GM18517 (cell line): ENCODE measurements around the gene MAP2K5.

Source experiments
- ATAC-seq: cut with Tn5 transposase; IDR thresholded peaks from one replicate; pipeline ENCODE4 v1.9.1; 2021; ENCODE audit warnings: mild to moderate bottlenecking, moderate library complexity; ENCODE audit not compliant: unreplicated experiment

The MAP2K5 gene

DNA sequence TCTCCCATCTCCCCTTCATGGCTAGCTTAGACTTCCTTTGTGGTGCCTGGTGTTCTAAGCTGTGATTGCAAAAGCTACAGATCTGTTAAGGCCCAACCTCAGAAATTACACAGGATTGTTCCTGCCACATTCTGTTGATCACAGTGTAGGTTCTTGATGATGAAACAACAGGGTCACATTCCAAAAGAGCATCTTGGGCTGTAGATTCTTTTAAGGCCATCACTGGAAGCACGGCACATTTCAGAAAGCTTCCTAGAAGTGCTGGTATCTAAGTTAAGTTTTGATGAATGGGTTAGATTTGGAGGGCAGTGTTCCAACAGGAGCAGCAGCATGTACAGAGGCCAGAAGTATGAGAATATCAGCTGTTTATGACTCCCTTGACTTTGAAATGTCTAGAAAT, 175.3 kb downstream of the MAP2K5 start:
- ATAC-seq: no peak

DNA sequence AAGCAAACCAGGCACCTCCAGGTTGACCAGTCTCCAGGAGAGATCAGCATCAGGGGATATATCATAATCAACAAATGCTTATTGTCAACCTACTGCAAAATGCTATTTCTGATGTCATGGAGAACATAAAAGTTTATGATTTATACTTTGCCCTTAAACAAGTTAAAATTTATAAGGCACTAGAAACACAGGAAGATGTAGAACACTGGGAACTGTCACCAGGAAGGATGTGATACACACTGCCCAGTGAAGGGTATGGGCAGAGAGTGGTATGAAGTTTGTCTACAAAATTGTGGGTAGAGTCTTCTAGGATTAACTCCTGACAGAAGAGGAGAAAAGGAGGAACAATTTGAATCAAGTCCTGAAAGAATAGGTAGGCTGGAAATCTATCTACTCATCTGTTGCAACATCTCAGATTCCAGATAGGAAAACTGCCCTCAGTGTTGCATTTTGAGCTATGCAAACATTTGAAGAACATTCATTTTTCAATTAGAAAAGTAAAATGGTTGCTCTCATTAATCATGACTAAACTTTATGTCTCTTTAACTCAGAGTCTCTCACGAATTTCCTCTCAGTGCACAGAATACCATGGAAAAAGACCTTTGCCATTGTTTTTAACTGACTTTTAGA, 176.9 kb downstream of the MAP2K5 start:
- no peak for ATAC-seq

- no peak for ATAC-seq
These were observed 178.2 kb downstream of the MAP2K5 start for GRCh38 chr15:67720556-67721175.

DNA sequence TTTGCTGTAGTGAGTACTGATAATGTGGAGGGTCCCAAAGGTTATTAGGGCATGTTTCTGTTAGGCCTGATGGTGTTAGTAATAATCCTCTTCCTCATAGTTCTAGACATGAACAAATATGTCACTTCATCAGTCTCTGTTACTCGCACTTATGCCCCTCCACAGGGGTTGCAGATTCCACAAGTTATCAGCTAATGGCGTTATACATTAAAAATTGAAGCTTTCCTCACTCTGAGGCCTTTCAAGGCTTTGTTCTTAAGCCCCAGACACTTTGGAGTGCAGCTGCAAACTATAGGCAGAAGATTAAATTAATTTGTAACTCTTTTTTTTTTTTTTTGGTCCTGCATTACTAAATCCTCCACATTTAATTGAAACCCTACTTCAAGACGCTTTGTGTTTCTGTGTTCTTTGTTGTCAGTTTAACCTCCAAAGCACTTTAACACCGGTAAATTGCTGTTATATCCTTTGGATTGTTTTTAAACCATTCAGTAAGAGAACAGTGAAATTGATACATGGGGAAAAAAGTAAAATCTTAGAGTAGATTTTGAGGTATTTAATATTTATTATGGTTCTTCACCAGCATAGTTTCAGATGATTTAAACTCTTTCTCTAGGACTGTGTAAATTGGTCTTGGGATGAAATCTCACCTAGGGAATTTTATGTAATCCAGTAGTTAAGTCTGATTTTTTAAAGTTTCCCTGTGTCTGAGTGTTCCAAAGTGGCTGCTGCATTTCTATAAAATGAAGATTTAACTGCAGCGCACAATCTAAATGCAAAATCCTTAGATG, 179.7 kb downstream of the MAP2K5 start:
- no peak for ATAC-seq

- no peak for ATAC-seq
These were observed 181.0 kb downstream of the MAP2K5 start for GRCh38 chr15:67723294-67724024.

- no peak for ATAC-seq
These were observed 182.3 kb downstream of the MAP2K5 start for GRCh38 chr15:67724691-67725375.

DNA sequence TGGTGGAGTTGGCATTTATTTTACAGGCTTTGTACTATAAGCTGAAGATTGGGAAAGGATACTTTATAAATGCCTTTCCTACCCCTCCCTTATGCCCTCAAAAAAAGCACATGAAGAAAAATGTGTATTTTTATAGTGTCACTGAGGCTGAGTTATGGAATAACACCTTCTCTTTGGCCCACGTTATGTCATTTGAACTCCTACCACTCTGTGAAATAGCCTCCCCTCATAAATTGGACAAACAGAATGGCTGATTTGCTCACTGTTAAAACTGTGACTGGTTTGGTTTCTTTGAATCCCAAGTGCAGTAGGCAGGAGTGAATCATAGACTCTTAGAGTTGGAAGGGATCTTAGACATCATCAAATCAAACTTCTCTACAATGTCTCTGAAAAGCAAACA, 187.6 kb downstream of the MAP2K5 start:
- no peak for ATAC-seq

GRCh38 chr15:67731112-67731721, 188.7 kb downstream of the MAP2K5 start:
- no peak for ATAC-seq

- no peak for ATAC-seq
These were observed 189.7 kb downstream of the MAP2K5 start for GRCh38 chr15:67732164-67732563.

GRCh38 chr15:67732671-67733374, 190.3 kb downstream of the MAP2K5 start:
- no peak for ATAC-seq

- no peak for ATAC-seq
These were observed 193.4 kb downstream of the MAP2K5 start for GRCh38 chr15:67735896-67736295.

GRCh38 chr15:67736810-67737209, 194.3 kb downstream of the MAP2K5 start:
- ATAC-seq: no peak

DNA sequence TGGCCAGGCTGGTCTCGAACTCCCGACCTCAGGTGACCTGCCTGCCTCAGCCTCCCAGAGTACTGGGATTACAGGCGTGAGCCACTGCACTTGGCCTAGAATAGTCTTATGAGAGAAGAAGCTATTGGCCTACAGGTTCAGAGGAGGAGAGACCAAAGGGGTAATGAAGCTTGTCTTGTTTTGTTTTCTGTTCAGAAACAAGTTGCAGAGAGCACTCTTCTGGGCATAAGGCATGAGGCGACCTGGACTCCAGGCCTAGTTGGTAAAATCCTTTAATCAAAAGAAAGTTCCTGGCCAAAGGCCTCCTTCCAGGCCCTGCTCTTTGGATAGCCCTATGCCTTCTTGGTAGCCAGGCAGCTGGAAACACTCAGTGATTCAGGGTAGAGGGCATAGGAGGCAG, 195.6 kb downstream of the MAP2K5 start:
- no peak for ATAC-seq

- no peak for ATAC-seq
These were observed 197.9 kb downstream of the MAP2K5 start for GRCh38 chr15:67740405-67740804.

DNA sequence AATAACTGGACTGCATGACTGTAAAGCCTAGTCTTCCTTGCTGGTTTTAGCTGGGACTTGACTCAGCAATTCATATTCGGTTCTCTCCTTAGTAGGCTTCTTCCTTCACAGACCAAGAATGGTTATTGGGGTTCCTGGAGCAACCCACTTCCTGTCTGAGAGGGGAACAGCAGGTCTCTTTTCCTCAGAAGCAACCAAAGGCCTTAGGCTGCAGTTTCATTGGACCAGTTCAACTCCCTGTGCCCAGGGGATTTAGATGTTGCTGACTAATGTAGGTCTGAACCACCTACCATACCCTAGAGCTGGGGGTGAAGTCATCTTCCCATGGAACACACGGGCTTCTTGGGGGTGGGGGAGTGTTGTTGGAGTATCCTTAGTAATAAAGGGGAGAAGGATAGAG, 198.8 kb downstream of the MAP2K5 start:
- no peak for ATAC-seq

- ATAC-seq: no peak
These were observed 201.1 kb downstream of the MAP2K5 start for GRCh38 chr15:67743558-67743957.

DNA sequence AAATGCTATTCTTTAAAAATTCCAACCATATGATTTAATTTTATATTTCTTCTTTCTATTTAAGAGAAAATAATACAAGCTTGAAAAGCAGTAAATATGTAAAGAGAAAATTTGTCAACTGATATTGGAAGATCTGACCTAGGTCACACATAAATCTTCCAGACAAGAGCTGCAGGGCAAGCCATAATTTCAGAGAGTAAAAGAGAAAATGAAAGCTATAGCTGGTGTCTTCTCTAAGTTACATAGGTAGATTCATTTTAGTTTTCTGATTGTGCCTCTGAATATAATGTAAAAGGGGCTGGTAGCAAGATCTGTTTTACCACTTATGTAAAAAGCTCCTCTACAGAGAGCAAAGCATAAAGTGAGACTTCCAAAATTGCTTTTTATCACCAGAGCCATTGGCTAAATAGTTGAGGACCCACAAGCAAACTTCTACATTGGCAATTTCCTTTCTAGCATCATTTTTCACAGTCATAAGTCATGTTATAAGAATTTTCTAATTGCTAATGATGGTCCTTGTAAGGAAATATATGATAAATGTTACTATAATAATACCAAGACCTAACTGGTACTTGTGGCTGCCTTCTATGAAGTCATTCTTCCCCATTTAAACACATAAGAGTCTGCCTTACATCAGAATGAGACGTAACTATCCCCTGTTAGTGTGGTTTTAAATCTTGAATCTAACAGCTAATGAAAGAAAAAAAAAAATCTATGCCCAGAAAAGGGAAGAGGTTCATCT, 202.0 kb downstream of the MAP2K5 start:
- no peak for ATAC-seq

- no peak for ATAC-seq
These were observed 202.8 kb downstream of the MAP2K5 start for GRCh38 chr15:67745073-67746006.
